Measurements from ENCODE around the gene SPIRE2. TPM values are rescaled to one million over a fixed set of nuclear protein-coding genes. Genes with fewer than 3 reads are reported as not detected.
"Not testable (repeated sequence)": the region's sequence is repeated elsewhere in the genome, so short reads cannot be mapped to it uniquely, and the experiment has no call there.

Gene SPIRE2
- total RNA-seq, 1 donor from 2014 or later: 8.7 TPM

DNA sequence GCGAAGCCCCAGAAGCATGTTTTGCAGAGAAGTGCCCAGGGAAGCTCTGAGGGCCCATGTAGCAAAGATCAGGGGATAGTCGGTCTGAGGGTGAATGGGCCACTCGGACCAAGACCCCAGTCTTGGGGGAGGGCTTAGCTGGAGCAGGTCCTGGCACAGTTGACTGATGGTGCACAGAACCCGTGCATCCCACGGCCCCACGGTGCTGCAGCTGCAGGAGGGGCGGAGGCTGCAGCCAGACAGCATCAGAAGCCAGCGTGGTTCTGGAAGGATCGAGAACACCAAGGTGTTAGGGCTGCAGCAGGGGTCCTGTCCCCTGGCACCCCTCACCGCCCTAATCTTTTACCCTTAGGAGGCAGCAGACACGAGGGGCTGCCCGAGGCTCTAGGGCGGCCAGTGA lies 83.9 kb downstream of the SPIRE2 start:
- ATAC-seq (no peak), DNase-seq (ENCODE audit: low spot score) (no peak)

DNA sequence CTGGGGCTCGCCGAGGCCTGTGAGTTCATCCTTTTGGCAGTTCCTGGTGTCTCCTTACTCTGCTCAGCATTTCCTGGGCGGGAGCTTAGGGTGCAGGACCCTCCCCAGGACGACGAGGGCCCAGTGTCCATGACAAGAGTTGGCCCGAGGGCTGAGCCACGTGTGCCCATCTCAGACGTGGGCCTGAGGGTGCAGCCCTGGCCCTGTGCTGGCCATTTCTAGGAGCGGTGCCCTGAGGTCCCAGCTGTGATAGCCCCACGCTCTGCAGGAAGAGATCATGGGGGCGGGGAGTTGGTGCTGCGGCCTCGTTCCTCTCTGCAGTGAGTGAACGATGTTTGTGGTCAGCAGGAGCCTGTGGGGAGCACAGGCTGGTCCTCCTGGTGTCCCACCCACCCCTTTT lies 84.4 kb downstream of the SPIRE2 start:
- ATAC-seq (no peak), DNase-seq (ENCODE audit: low spot score) (no peak)

DNA sequence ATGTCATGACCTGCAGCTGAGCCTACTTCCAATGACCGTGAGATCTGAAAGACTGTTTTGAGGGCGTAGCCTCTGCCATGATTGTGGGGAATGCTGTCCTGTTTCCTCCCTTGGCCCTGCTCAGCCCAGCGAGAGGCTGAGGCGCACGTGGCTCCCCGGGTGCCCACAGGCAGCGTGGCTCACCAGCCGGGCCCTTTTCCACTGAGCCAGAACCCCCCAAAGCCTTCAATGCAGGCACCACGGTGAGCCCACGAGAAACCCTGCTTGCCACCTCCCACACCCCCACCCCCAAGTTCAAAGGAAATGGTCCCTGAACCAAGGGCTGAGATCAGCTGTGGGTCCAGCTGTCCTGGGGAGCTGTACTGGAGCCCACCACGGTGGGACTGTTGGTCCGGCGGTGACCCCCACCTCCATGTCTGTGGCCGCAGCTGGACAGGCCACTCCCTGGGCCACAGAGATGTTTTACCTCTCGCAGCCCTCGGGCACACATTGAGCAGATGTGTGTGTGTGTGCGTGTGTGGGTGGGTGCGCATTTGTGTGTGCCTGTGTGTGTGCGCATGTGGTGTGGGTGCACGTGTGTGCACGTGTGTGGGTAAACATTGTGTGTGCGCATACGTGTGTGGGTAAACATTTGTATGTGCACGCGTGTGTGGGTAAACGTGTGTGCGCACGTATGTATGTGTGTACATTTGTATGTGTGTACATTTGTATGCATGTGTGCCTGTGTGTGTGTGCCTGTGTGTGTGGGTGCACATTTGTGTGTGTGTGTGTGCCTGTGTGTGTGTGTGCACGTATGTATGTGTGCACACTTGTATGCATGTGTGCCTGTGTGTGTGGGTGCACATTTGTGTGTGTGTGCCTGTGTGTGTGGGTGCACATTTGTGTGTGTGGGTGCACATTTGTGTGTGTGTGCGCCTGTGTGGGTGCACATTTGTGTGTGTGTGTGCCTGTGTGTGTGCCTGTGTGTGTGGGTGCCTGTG lies 85.4 kb downstream of the SPIRE2 start:
- DNase-seq (ENCODE audit: low spot score) (no peak), ATAC-seq (no peak)

DNA sequence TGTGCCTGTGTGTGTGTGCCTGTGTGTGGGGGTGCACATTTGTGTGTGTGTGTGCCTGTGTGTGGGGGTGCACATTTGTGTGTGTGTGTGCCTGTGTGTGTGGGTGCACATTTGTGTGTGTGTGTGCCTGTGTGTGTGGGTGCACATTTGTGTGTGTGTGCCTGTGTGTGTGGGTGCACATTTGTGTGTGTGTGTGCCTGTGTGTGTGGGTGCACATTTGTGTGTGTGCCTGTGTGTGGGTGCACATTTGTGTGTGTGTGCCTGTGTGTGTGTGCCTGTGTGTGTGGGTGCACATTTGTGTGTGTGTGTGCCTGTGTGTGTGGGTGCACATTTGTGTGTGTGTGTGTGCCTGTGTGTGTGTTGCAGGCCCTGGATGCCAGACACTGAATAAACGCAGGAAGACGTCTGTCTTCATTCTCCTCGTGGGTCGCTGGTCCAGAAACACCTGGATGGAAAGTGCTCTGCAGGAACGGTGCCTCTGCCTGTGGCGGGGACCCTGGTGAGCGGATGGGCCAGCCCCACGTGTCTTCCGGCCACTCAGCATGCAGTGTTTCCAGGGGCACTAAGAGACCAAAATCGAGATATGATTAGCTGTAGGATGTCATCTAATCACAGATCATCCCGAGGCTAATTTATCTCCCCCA lies 86.5 kb downstream of the SPIRE2 start:
- not testable (repeated sequence) for ATAC-seq; DNase-seq (ENCODE audit: low spot score)

DNA sequence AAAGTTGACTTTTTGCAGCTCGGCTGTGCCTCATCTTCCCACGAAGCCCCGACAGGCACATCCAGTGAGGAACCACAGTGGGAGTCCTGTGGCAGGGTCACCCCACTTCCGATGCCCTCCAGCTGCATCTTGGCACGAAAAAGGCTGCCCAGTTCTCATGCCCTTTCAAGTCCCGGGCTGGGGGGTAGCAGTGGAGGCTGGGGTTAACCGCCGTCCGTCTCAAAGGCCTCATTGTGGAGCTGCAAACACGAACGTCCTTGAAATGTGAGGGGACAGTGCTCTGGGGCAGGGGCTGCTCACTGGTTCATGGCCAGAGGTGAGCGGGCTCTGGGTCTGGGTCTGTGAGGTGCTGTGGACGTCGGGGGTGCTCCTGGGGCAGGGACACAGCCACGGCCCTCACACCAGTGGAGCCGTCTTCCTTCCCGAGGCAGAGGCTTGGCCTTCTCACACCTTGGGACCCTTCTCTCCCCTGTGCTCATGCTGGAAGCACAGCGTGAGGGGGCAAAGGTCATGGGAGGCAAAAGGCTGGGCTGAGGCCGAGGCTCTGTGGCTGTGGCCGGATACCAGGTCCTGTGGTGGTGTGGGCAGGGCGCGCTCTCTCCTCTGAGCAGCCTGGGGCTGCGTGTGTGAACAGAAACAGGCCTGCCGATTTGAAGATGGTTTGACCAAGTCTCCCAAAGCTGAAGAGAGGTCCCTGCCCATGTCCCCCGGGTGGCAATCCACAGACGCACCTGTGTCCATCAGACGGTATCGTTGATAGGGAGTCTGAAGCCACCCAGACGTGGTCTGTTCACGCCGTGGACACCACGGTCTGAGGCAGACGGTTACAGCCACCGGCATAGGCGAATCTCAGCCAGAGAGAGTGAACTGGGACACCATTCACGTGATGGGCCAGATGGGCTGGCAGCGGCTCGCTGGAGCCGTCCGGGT lies 87.3 kb downstream of the SPIRE2 start:
- DNase-seq (ENCODE audit: low spot score): no peak

DNA sequence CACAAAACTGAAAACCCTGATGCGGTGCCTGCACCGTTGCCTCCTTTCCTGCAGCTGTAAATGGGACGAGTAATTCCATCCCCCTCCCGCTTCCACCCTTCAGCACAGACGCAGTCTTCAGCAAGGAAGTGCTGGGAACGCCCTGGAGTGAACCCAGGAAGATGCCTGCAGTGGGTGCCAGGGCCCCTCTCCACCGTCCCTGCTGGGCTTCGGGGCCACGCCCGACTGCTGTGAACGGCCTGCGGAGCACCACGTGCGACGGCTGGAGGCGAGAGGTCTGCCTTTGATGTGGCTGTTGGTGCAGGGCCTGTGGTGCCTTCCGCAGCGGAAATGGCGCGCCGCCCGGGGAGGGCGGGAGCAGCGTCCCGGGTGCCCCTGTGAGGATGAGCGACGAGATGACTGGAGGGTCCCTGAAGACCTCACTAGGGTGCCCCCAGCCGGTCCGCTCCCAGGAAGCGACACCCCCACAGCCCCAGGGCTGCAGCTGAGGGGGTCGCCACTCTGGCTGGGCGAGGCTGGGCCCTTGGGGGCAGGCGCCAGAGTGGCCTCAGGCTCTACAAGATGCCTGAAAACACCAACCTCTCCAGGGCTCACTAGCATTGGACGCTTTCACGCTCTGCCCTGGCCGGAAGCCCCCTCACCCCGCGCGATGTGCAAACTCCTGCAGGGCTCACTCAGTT lies 89.6 kb downstream of the SPIRE2 start:
- DNase-seq (ENCODE audit: low spot score) (no peak), ATAC-seq (peak; percentile 47)

More for the DNA sequence above, 87.3 kb downstream of the SPIRE2 start:
- peak; percentile 26 for ATAC-seq

DNA sequence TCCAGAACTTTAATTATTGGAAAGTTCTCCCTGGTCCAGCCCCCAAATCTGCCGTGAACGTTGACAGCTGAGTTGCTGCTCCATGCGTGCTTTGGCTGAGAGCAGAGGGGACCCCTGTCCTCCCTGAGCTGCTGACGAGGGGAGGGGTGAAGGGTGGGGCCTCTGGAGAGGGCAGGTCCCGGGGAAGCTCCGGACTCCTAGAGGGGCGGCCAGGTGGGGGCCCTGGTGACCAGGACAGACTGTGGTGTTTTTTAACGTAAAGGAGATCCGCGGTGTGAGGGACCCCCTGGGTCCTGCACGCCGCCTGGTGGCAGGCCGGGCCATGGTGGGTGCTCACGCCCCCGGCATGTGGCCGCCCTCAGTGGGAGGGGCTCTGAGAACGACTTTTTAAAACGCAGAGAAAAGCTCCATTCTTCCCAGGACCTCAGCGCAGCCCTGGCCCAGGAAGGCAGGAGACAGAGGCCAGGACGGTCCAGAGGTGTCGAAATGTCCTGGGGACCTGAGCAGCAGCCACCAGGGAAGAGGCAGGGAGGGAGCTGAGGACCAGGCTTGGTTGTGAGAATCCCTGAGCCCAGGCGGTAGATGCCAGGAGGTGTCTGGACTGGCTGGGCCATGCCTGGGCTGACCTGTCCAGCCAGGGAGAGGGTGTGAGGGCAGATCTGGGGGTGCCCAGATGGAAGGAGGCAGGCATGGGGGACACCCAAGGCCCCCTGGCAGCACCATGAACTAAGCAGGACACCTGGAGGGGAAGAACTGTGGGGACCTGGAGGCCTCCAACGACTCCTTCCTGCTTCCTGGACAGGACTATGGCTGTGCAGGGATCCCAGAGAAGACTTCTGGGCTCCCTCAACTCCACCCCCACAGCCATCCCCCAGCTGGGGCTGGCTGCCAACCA lies 90.4 kb downstream of the SPIRE2 start, which contains the start of gene MC1R:
MC1R (plus strand) TSS at position 410 of the 895 bp plus-strand sequence; CDS start at position 807, 397 bp downstream.
- DNase-seq (ENCODE audit: low spot score): no peak
- ATAC-seq: no peak

DNA sequence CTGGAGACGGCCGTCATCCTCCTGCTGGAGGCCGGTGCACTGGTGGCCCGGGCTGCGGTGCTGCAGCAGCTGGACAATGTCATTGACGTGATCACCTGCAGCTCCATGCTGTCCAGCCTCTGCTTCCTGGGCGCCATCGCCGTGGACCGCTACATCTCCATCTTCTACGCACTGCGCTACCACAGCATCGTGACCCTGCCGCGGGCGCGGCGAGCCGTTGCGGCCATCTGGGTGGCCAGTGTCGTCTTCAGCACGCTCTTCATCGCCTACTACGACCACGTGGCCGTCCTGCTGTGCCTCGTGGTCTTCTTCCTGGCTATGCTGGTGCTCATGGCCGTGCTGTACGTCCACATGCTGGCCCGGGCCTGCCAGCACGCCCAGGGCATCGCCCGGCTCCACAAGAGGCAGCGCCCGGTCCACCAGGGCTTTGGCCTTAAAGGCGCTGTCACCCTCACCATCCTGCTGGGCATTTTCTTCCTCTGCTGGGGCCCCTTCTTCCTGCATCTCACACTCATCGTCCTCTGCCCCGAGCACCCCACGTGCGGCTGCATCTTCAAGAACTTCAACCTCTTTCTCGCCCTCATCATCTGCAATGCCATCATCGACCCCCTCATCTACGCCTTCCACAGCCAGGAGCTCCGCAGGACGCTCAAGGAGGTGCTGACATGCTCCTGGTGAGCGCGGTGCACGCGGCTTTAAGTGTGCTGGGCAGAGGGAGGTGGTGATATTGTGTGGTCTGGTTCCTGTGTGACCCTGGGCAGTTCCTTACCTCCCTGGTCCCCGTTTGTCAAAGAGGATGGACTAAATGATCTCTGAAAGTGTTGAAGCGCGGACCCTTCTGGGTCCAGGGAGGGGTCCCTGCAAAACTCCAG lies 91.5 kb downstream of the SPIRE2 start:
- ATAC-seq: no peak
- DNase-seq (ENCODE audit: low spot score): no peak

DNA sequence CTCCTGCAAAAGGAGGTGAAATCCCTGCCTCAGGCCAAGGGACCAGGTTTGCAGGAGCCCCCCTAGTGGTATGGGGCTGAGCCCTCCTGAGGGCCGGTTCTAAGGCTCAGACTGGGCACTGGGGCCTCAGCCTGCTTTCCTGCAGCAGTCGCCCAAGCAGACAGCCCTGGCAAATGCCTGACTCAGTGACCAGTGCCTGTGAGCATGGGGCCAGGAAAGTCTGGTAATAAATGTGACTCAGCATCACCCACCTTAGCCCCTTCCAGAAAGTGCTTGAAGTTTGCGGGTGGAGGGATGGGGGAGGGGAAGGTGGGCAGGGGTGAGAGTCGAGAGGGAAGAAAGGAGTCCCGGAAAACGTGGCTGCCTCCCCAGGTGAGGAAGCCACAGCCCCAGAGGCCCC lies 92.4 kb downstream of the SPIRE2 start:
- no peak for DNase-seq (ENCODE audit: low spot score)
- ATAC-seq: no peak

Other genes with a start within 250 kb of the SPIRE2 start
- gene DPEP1, start 214.8 kb upstream of the SPIRE2 start, total RNA-seq: 0.13 TPM
- gene CHMP1A, start 170.8 kb upstream of the SPIRE2 start, total RNA-seq: 34.7 TPM
- gene SPATA33, start 170.6 kb upstream of the SPIRE2 start, total RNA-seq: 5.2 TPM
- gene CDK10, start 141.8 kb upstream of the SPIRE2 start, total RNA-seq: 69.1 TPM
- 13.8 TPM for gene SPATA2L, start 126.8 kb upstream of the SPIRE2 start, total RNA-seq
- gene VPS9D1, start 107.6 kb upstream of the SPIRE2 start, total RNA-seq: 15.0 TPM
- gene ZNF276, start 106.9 kb upstream of the SPIRE2 start, total RNA-seq: 13.2 TPM
- 6.4 TPM for gene FANCA, start 11.8 kb upstream of the SPIRE2 start, total RNA-seq
- 83.8 TPM for gene TCF25, start 45.1 kb downstream of the SPIRE2 start, total RNA-seq
- 1.9 TPM for gene MC1R, start 90.4 kb downstream of the SPIRE2 start, total RNA-seq
- 0.40 TPM for gene TUBB3, start 94.9 kb downstream of the SPIRE2 start, total RNA-seq
- gene DEF8, start 120.3 kb downstream of the SPIRE2 start, total RNA-seq: 29.2 TPM
- gene DBNDD1, start 191.0 kb downstream of the SPIRE2 start, total RNA-seq: 3.3 TPM
- not detected for gene PRDM7, start 248.9 kb downstream of the SPIRE2 start, total RNA-seq